Measurements from ENCODE around the gene TMEM145. TPM values are rescaled to one million over a fixed set of nuclear protein-coding genes. Genes with fewer than 3 reads are reported as not detected.

Gene TMEM145
- total and polyA plus RNA-seq, 12 donors, result 0.15 to 1.0 (median 0.49) TPM; not detected in 5

- ATAC-seq (peak; percentile 59 to 86 (median 80)), DNase-seq (peak; percentile 86 to 89)
- 79 to 84% methylated on average over 6 of the region's 6 CpGs for WGBS, 2 donors
- Histone ChIP-seq H3K4me1 (no peaks in the 10 kb centered on the region), H3K4me3 (no peak overlapping the region), H3K9me3 (no peaks in the 10 kb centered on the region), H3K27me3 (no peaks in the 10 kb centered on the region), H3K27ac (peak overlapping the region in 1 of 10 donors; percentile 10), H3K36me3 (peaks cover 0 to 61% (median 24%) of the 10 kb centered on the region in 9 donors)
- peak; percentile 81 to 97 (median 96) for TF ChIP-seq CTCF (IDR thresholded peaks at IDR 0.05)
- intact Hi-C loops (cut with DNase I), result loop anchor here in 6 of 10 donors (1.0 to 10.0 kb wide), 3 partner anchors 49 to 161 kb away; partner anchors contain the start of gene POU2F2 (in 1 of the 6)
Observed at GRCh38 chr19:42295831-42296525, 17.1 kb upstream of the TMEM145 start.

GRCh38 chr19:42297039-42297438, 16.1 kb upstream of the TMEM145 start:
- Histone ChIP-seq H3K9me3 (no peaks in the 10 kb centered on the region), H3K4me3 (no peak overlapping the region), H3K36me3 (peaks cover 0 to 51% (median 14%) of the 10 kb centered on the region in 9 donors), H3K4me1 (peaks cover 0 to 9% (median 6%) of the 10 kb centered on the region in 9 donors), H3K27me3 (no peaks in the 10 kb centered on the region), H3K27ac (no peak overlapping the region)
- intact Hi-C loops (cut with DNase I), result loop anchor here in 4 of 10 donors (5.0 to 10.0 kb wide), 2 partner anchors 50 to 162 kb away; partner anchors contain the start of gene POU2F2 (in 1 of the 4)
- WGBS, 2 donors, result 91 to 93% methylated on average over 15 of the region's 15 CpGs
- DNase-seq (no peak), ATAC-seq (no peak)
- TF ChIP-seq CTCF (IDR thresholded peaks at IDR 0.05), result no peak

- ATAC-seq, result peak in 5 of 8 donors; percentile 1 to 33 (median 5)
- WGBS, 2 donors, result 7 to 8% methylated on average over 21 of the region's 21 CpGs
- Histone ChIP-seq H3K27me3 (no peaks in the 10 kb centered on the region), H3K4me1 (peaks cover 0 to 18% (median 8%) of the 10 kb centered on the region in 9 donors), H3K36me3 (peaks cover 0 to 5% (median 0%) of the 10 kb centered on the region in 9 donors), H3K9me3 (no peaks in the 10 kb centered on the region), H3K27ac (peak within 1 kb of the TSS in 6 of 10 donors; percentile 25 to 66 (median 44)), H3K4me3 (peak within 1 kb of the TSS; percentile 40 to 69 (median 60))
- TF ChIP-seq CTCF (IDR thresholded peaks at IDR 0.05), result no peak
- intact Hi-C loops (cut with DNase I), result no loop called here
- DNase-seq, result no peak
Observed at GRCh38 chr19:42301646-42302203, 11.4 kb upstream of the TMEM145 start, which contains the start of gene PRR19. Gene PRR19, plus strand, starts transcription at chr19:42302132. Its CDS starts 7,453 bp downstream, at chr19:42309585.

- WGBS, 2 donors, result 65 to 72% methylated on average over 11 of the region's 11 CpGs
- Histone ChIP-seq H3K36me3 (no peaks in the 10 kb centered on the region), H3K4me3 (peak overlapping the region in 5 of 10 donors; percentile 40 to 66 (median 63)), H3K9me3 (no peaks in the 10 kb centered on the region), H3K4me1 (peaks cover 0 to 18% (median 8%) of the 10 kb centered on the region in 9 donors), H3K27me3 (no peaks in the 10 kb centered on the region), H3K27ac (no peak overlapping the region)
- no peak for TF ChIP-seq CTCF (IDR thresholded peaks at IDR 0.05)
- ATAC-seq (no peak), DNase-seq (no peak)
- intact Hi-C loops (cut with DNase I), result no loop called here
Observed at GRCh38 chr19:42303101-42303464, 10.0 kb upstream of the TMEM145 start.
